ENCODE data around the gene LRBA. TPM values are rescaled to one million over a fixed set of nuclear protein-coding genes. Genes with fewer than 3 reads are reported as not detected.
"Not testable (repeated sequence)": the region's sequence is repeated elsewhere in the genome, so short reads cannot be mapped to it uniquely, and the experiment has no call there.

The LRBA gene
- total RNA-seq, 1 experiment from 2014 or later: 14.4 TPM

- no peaks in the 10 kb centered on the region for H3K4me1 ChIP-seq (replicated peaks)
- H3K36me3 ChIP-seq: no peaks in the 10 kb centered on the region
- H3K4me3 ChIP-seq: no peak overlapping the region
Measured at GRCh38 chr4:150976478-150977118, 38.5 kb downstream of the LRBA start.

DNA sequence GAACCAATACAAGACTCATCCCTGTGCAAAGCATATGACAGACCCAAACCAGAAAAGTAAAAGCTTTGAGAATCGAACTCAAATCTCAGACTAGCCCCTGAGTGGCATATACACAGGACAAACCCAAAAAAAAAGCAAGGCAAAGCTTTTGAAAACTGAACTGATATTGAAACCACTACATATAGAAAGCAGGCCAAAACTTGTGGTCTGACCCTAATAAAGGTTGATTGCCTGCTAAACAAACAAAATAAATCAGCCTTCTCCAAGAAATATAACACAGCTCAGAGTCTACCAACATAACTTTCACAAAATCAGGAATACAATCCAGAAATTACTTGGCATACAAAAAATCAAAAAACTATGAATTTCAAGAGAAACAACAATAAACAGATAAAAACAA lies 40.3 kb downstream of the LRBA start:
- Histone ChIP-seq H3K36me3 (no peaks in the 10 kb centered on the region), H3K4me3 (no peak overlapping the region), H3K27ac (no peak overlapping the region), H3K9me3 (replicated peaks) (no peaks in the 10 kb centered on the region), H3K27me3 (replicated peaks) (no peaks in the 10 kb centered on the region), H3K4me1 (replicated peaks) (no peaks in the 10 kb centered on the region)
- DNase-seq (ENCODE audit: low read depth in 1 of 2, low spot score in 2 of 2): peak in 1 of 2 experiments; percentile 0

More at GRCh38 chr4:150976478-150977118, 38.5 kb downstream of the LRBA start:
- Histone ChIP-seq H3K27me3 (replicated peaks) (no peaks in the 10 kb centered on the region), H3K27ac (no peak overlapping the region), H3K9me3 (replicated peaks) (no peaks in the 10 kb centered on the region)
- DNase-seq (ENCODE audit: low read depth in 1 of 2, low spot score in 2 of 2): peak in 1 of 2 experiments; percentile 0

DNA sequence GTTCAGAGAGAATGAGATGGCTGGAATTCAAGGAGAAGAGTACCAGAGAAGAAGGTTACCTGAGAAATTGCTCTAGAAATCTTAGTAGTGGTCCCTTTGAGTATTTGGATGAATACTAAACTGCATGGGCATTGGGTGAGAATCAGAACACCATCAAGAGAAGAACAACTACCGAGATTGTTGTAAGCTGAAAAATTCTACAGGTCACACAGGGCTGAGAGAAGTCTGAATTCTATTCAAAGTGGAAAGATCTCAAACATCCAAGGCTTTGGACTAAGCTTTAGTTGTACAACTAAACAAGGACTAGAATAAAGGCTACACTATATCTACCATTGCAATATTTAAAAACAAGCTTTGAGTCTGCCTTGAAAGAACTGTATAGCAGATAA lies 40.8 kb downstream of the LRBA start:
- no peak overlapping the region for H3K4me3 ChIP-seq
- no peaks in the 10 kb centered on the region for H3K36me3 ChIP-seq
- no peaks in the 10 kb centered on the region for H3K4me1 ChIP-seq (replicated peaks)
- no peaks in the 10 kb centered on the region for H3K9me3 ChIP-seq (replicated peaks)
- H3K27ac ChIP-seq: no peak overlapping the region
- peak in 1 of 2 experiments; percentile 0 for DNase-seq (ENCODE audit: low read depth in 1 of 2, low spot score in 2 of 2)
- H3K27me3 ChIP-seq (replicated peaks): no peaks in the 10 kb centered on the region

GRCh38 chr4:150973626-150974251 lies 41.3 kb downstream of the LRBA start:
- H3K4me1 ChIP-seq (replicated peaks): no peaks in the 10 kb centered on the region
- peak in 1 of 2 experiments; percentile 0 for DNase-seq (ENCODE audit: low read depth in 1 of 2, low spot score in 2 of 2)
- no peaks in the 10 kb centered on the region for H3K27me3 ChIP-seq (replicated peaks)
- no peak overlapping the region for H3K4me3 ChIP-seq
- no peaks in the 10 kb centered on the region for H3K36me3 ChIP-seq
- H3K9me3 ChIP-seq (replicated peaks): no peaks in the 10 kb centered on the region
- H3K27ac ChIP-seq: no peak overlapping the region

- H3K4me3 ChIP-seq: no peak overlapping the region
- peak in 1 of 2 experiments; percentile 0 for DNase-seq (ENCODE audit: low read depth in 1 of 2, low spot score in 2 of 2)
- H3K27ac ChIP-seq: no peak overlapping the region
- no peaks in the 10 kb centered on the region for H3K27me3 ChIP-seq (replicated peaks)
- no peaks in the 10 kb centered on the region for H3K4me1 ChIP-seq (replicated peaks)
- H3K36me3 ChIP-seq: no peaks in the 10 kb centered on the region
- H3K9me3 ChIP-seq (replicated peaks): no peaks in the 10 kb centered on the region
Measured at GRCh38 chr4:150972592-150972991, 42.5 kb downstream of the LRBA start.

DNA sequence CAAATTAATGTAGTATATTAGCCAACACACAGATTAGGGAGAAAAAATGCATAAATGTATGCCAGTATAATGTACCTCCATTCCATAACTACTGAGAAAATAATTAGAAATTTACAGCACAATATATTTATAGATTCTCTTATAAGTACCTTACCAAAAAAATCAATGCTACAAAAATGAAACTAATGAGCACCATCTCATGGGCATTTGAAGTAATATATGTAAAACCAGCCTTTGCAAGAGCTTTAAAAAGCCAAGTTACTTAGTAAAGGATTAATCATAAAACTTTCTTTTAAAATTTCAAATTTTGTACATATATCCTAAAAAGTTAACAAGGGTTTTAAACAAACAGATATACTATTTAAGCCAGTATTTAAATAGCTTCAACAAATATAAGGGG lies 43.2 kb downstream of the LRBA start:
- no peak overlapping the region for H3K4me3 ChIP-seq
- no peak overlapping the region for H3K27ac ChIP-seq
- no peak for DNase-seq (ENCODE audit: low read depth in 1 of 2, low spot score in 2 of 2)
- H3K4me1 ChIP-seq (replicated peaks): no peaks in the 10 kb centered on the region
- H3K27me3 ChIP-seq (replicated peaks): no peaks in the 10 kb centered on the region
- no peaks in the 10 kb centered on the region for H3K36me3 ChIP-seq
- no peaks in the 10 kb centered on the region for H3K9me3 ChIP-seq (replicated peaks)

GRCh38 chr4:150970685-150971151 lies 44.4 kb downstream of the LRBA start:
- no peaks in the 10 kb centered on the region for H3K4me1 ChIP-seq (replicated peaks)
- H3K36me3 ChIP-seq: no peaks in the 10 kb centered on the region
- no peak overlapping the region for H3K27ac ChIP-seq
- no peaks in the 10 kb centered on the region for H3K27me3 ChIP-seq (replicated peaks)
- no peak for DNase-seq (ENCODE audit: low read depth in 1 of 2, low spot score in 2 of 2)
- H3K4me3 ChIP-seq: no peak overlapping the region
- H3K9me3 ChIP-seq (replicated peaks): no peaks in the 10 kb centered on the region

DNA sequence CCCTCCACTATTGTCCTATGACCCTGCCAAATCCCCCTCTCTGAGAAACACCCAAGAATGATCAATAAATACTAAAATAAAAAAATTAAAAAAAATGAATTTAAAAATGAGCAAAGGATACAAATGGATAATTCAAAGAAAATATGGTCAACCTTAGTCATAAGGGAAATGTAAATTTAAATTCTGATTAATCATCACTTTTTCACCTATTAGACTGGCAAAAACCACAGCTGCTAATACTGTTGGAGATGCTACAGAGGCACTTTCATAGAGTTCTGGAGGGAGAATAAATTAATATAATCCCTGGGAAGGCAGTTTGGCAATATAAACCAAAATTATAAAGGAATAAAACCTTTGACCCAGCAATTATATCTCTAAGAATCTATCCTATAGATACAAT lies 50.3 kb downstream of the LRBA start:
- H3K27me3 ChIP-seq (replicated peaks): no peaks in the 10 kb centered on the region
- no peaks in the 10 kb centered on the region for H3K36me3 ChIP-seq
- DNase-seq (ENCODE audit: low read depth in 1 of 2, low spot score in 2 of 2): no peak
- H3K9me3 ChIP-seq (replicated peaks): no peaks in the 10 kb centered on the region
- no peak overlapping the region for H3K27ac ChIP-seq
- H3K4me3 ChIP-seq: no peak overlapping the region
- H3K4me1 ChIP-seq (replicated peaks): no peaks in the 10 kb centered on the region

- not testable (repeated sequence) for H3K36me3 ChIP-seq; H3K27ac ChIP-seq; H3K9me3 ChIP-seq (replicated peaks); H3K27me3 ChIP-seq (replicated peaks); DNase-seq (ENCODE audit: low read depth in 1 of 2, low spot score in 2 of 2); H3K4me1 ChIP-seq (replicated peaks); H3K4me3 ChIP-seq
Measured at GRCh38 chr4:150963602-150964345, 51.3 kb downstream of the LRBA start.

- no peaks in the 10 kb centered on the region for H3K4me1 ChIP-seq (replicated peaks)
- no peak overlapping the region for H3K4me3 ChIP-seq
- no peak for DNase-seq (ENCODE audit: low read depth in 1 of 2, low spot score in 2 of 2)
- no peaks in the 10 kb centered on the region for H3K27me3 ChIP-seq (replicated peaks)
- no peak overlapping the region for H3K27ac ChIP-seq
- no peaks in the 10 kb centered on the region for H3K36me3 ChIP-seq
- no peaks in the 10 kb centered on the region for H3K9me3 ChIP-seq (replicated peaks)
Measured at GRCh38 chr4:150962245-150962644, 52.8 kb downstream of the LRBA start.

GRCh38 chr4:150961566-150961965 lies 53.5 kb downstream of the LRBA start:
- Histone ChIP-seq H3K9me3 (replicated peaks) (no peaks in the 10 kb centered on the region), H3K27ac (no peak overlapping the region), H3K4me1 (replicated peaks) (no peaks in the 10 kb centered on the region), H3K36me3 (no peaks in the 10 kb centered on the region), H3K4me3 (no peak overlapping the region), H3K27me3 (replicated peaks) (no peaks in the 10 kb centered on the region)
- no peak for DNase-seq (ENCODE audit: low read depth in 1 of 2, low spot score in 2 of 2)

GRCh38 chr4:150960818-150961217 lies 54.3 kb downstream of the LRBA start:
- no peak overlapping the region for H3K4me3 ChIP-seq
- H3K27me3 ChIP-seq (replicated peaks): no peaks in the 10 kb centered on the region
- no peaks in the 10 kb centered on the region for H3K4me1 ChIP-seq (replicated peaks)
- no peaks in the 10 kb centered on the region for H3K9me3 ChIP-seq (replicated peaks)
- H3K36me3 ChIP-seq: no peaks in the 10 kb centered on the region
- DNase-seq (ENCODE audit: low read depth in 1 of 2, low spot score in 2 of 2): no peak
- no peak overlapping the region for H3K27ac ChIP-seq

DNA sequence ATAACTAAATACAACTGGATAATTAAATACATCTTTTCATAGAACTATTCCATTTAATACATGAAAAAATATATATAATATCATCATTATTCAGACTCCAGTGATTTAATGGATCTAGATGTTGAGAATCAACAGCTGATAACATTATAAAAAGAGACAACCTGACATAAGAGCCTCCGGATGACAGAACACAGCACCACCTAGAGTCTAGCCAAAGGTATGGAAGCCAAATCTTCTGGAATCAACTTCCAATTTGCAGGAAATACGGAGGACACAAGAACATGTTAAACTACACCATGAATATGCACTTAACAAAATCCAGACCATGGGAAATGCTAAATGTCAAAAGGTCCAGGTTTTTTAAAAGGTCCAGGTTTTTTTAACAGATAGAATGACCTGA lies 55.0 kb downstream of the LRBA start:
- H3K9me3 ChIP-seq (replicated peaks): no peaks in the 10 kb centered on the region
- DNase-seq (ENCODE audit: low read depth in 1 of 2, low spot score in 2 of 2): no peak
- no peaks in the 10 kb centered on the region for H3K36me3 ChIP-seq
- no peaks in the 10 kb centered on the region for H3K27me3 ChIP-seq (replicated peaks)
- H3K4me1 ChIP-seq (replicated peaks): no peaks in the 10 kb centered on the region
- H3K4me3 ChIP-seq: no peak overlapping the region
- H3K27ac ChIP-seq: no peak overlapping the region

GRCh38 chr4:150957981-150958380 lies 57.1 kb downstream of the LRBA start:
- H3K9me3 ChIP-seq (replicated peaks): not testable (repeated sequence)

More at GRCh38 chr4:150957981-150958380, 57.1 kb downstream of the LRBA start:
- H3K36me3 ChIP-seq; H3K27ac ChIP-seq; H3K27me3 ChIP-seq (replicated peaks); H3K4me3 ChIP-seq; DNase-seq (ENCODE audit: low read depth in 1 of 2, low spot score in 2 of 2); H3K4me1 ChIP-seq (replicated peaks): not testable (repeated sequence)
